Testis (tissue), 3 donors: ENCODE measurements around the gene TIAM2. TPM values are rescaled to one million over a fixed set of nuclear protein-coding genes. Genes with fewer than 3 reads are reported as not detected.

ENCODE experiments used
- DNase-seq: peaks from one replicate; pipeline ENCODE4 v3.0.0-alpha.2; 2019
- H3K27ac ChIP-seq, 2 donors: fragments of 200-600 bp; sonication (generic); one replicate each; pipeline ENCODE4 v1.5.1; 2019
- H3K27me3 ChIP-seq: fragments of 200-600 bp; sonication (generic); one replicate; pipeline ENCODE4 v1.5.1; 2019
- H3K36me3 ChIP-seq: fragments of 200-600 bp; sonication (generic); one replicate; pipeline ENCODE4 v1.5.1; 2017; ENCODE audit warnings: low read depth; ENCODE audit errors: missing control alignments
- H3K4me1 ChIP-seq: fragments of 200-600 bp; sonication (generic); one replicate; pipeline ENCODE4 v1.5.1; 2019
- H3K4me3 ChIP-seq, 2 donors: fragments of 200-600 bp; sonication (generic); one replicate each; pipeline ENCODE4 v1.5.1; 2017 to 2019
- H3K9me3 ChIP-seq: fragments of 200-600 bp; sonication (generic); one replicate; pipeline ENCODE4 v1.5.1; 2017
- CTCF ChIP-seq, 3 experiments: fragments of 450-650 bp in 2 of 3; fragments of 200-600 bp in 1 of 3; sonication (generic) in 1 of 3; IDR thresholded peaks; one replicate each; pipeline ENCODE4 v1.5.1; 2016 to 2019; ENCODE audit warnings: antibody characterized with exemption in 3 of 3, mild to moderate bottlenecking in 2 of 3, moderate library complexity in 1 of 3
- POLR2A ChIP-seq: fragments of 450-650 bp; IDR thresholded peaks from one replicate; pipeline ENCODE4 v1.6.1; 2017; ENCODE audit warnings: antibody characterized with exemption, mild to moderate bottlenecking, moderate library complexity
- WGBS, 2 donors: methylation state at CpG; one replicate each; pipeline ENCODE4 v1.1.5; 2018; 5-methylcytosine and 5-hydroxymethylcytosine counted together
- intact Hi-C: fragments of 100-400 bp; cut with DNase I; formaldehyde crosslinking; loops from one replicate; pipeline ENCODE4 v1.15.1; 2023; ENCODE audit warnings: low total_unique reads
- polyA plus RNA-seq: library from polyadenylated mRNA; stranded (reverse); fragments of 350-450 nt; fragmentation: Illumina TruSeq; extraction: RNeasy Lipid Tissue Mini Kit (QIAGEN cat#74804); gene quantifications from one replicate; pipeline ENCODE4 v1.2.3, GENCODE V29; 2014; ENCODE audit warnings: low read depth, low replicate concordance; ENCODE audit not compliant: insufficient read depth
- total RNA-seq, 2 donors: library from RNA; depleted of rRNA; stranded (reverse); fragments of >200 nt; gene quantifications; one replicate each; pipeline ENCODE4 v1.2.3, GENCODE V29; 2016

The TIAM2 gene
- total and polyA plus RNA-seq, 3 donors from 2014 or later: 22.7 to 43.8 (median 38.0) TPM

- H3K4me1 ChIP-seq: no peaks in the 10 kb centered on the region
- 85 to 92% methylated on average over 2 of the region's 2 CpGs for WGBS, 2 donors
- no peak overlapping the region for H3K4me3 ChIP-seq
- H3K27me3 ChIP-seq: no peaks in the 10 kb centered on the region
- intact Hi-C loops: no loop called here
- H3K9me3 ChIP-seq: no peaks in the 10 kb centered on the region
- H3K36me3 ChIP-seq: no peaks in the 10 kb centered on the region
- DNase-seq: no peak
- no peak overlapping the region for H3K27ac ChIP-seq
- no peak for TF ChIP-seq POLR2A
- no peak for TF ChIP-seq CTCF (IDR thresholded peaks at IDR 0.05)
Measured at GRCh38 chr6:155306958-155307357, 311.8 kb downstream of the TIAM2 start.
